Esophagus muscularis mucosa (tissue), 4 donors: Measurements from ENCODE around the gene ZDHHC20. TPM values are rescaled to one million over a fixed set of nuclear protein-coding genes. Genes with fewer than 3 reads are reported as not detected.

Source experiments
- DNase-seq: peaks from one replicate; pipeline ENCODE4 v3.0.0-alpha.2; 2017; ENCODE audit errors: extremely low spot score
- H3K27ac ChIP-seq, 4 donors: fragments of 200-600 bp; sonication (generic); replicated peaks in 1 of 4; 1 replicate in 3 of 4; 2 replicates in 1 of 4; pipeline ENCODE4 v1.5.1; 2016 to 2019; ENCODE audit warnings: mild to moderate bottlenecking in 1 of 4
- H3K27me3 ChIP-seq, 4 donors: fragments of 200-600 bp; sonication (generic); one replicate each; pipeline versions ENCODE4 v1.5.1 to v1.6.0; 2016 to 2019
- H3K36me3 ChIP-seq, 4 donors: fragments of 200-600 bp; sonication (generic); one replicate each; pipeline ENCODE4 v1.5.1; 2016 to 2019
- H3K4me1 ChIP-seq, 4 donors: fragments of 200-600 bp; sonication (generic); one replicate each; pipeline ENCODE4 v1.5.1; 2016 to 2019
- H3K4me3 ChIP-seq, 4 donors: fragments of 200-600 bp; sonication (generic); 1 replicate in 2 of 4; 2 replicates in 2 of 4; pipeline ENCODE4 v1.5.1; 2016 to 2019; ENCODE audit warnings: mild to moderate bottlenecking in 4 of 4, moderate library complexity in 1 of 4
- H3K9me3 ChIP-seq, 4 donors: fragments of 200-600 bp; sonication (generic); 1 replicate in 3 of 4; 2 replicates in 1 of 4; pipeline ENCODE4 v1.5.1; 2016 to 2019
- EP300 ChIP-seq: sonication (generic); formaldehyde crosslinking; IDR thresholded peaks from one replicate; pipeline ENCODE4 v1.6.1; 2017; ENCODE audit warnings: antibody characterized with exemption
- POLR2A ChIP-seq: fragments of 450-650 bp; IDR thresholded peaks from one replicate; pipeline ENCODE4 v1.6.1; 2017; ENCODE audit warnings: antibody characterized with exemption, moderate library complexity, mild to moderate bottlenecking, low read depth
- POLR2AphosphoS5 ChIP-seq, 2 donors: sonication (generic); formaldehyde crosslinking; IDR thresholded peaks; one replicate each; pipeline ENCODE4 v1.6.1; 2017; ENCODE audit warnings: antibody characterized with exemption in 2 of 2
- WGBS: methylation state at CpG from one replicate; pipeline ENCODE4 v1.1.5; 2018; 5-methylcytosine and 5-hydroxymethylcytosine counted together
- intact Hi-C: fragments of 100-400 bp; cut with DNase I; formaldehyde crosslinking; loops from one replicate; pipeline ENCODE4 v1.15.1; 2023
- total RNA-seq, 4 donors: library from RNA; depleted of rRNA; stranded (reverse); fragments of >200 nt; gene quantifications; one replicate each; pipeline versions ENCODE4 v1.1.0 to v1.2.1, GENCODE V29; 2016
- TF ChIP-seq, protein P1 (sequence below), 3 experiments: fragments of 200-600 bp in 2 of 3; fragments of 450-650 bp in 1 of 3; sonication (generic) in 2 of 3; IDR thresholded peaks; one replicate each; pipeline ENCODE4 v1.5.1; 2017 to 2019; ENCODE audit warnings: antibody characterized with exemption in 3 of 3, mild to moderate bottlenecking in 2 of 3, moderate library complexity in 1 of 3

Gene ZDHHC20
- total RNA-seq, 4 donors from 2014 or later: 47.4 to 53.3 (median 50.2) TPM

DNA sequence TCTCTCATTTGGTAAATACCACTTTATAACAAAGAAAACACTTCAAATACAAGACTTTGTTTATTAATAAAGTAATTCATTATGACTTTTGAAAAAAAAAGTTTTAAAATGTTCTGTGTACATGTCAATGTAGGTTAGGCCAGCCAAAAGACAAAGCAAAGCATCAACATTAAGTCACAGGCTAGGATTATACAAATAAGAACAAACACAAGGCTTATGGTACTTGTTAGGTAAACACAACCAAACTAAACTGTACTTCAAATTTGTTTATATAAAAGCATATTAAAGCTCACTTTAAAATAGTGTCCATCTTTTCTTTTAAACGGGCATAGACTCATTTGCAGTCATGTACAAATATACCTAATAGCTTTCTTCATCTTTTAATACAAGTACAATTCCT is 86.6 kb downstream of the ZDHHC20 start:
- intact Hi-C loops: no loop called here

DNA sequence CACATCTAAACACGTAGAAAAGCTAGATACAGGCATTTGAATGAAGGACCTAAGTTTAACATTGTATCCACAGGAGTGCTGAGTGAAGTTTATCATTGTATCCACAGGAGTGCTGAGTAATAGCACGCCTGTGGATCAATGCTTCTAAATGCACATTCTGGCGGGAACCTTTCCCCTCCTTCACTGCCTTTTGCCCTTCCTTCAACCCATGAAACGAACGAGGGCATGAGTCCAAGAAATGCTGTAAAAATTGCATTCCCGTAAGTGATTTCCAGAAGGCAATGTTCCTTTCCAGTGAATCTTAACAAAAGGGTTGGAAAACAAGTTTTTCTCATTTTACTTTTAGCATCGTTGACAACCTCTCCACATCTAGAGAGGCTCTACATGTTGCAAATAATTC is 88.1 kb downstream of the ZDHHC20 start:
- DNase-seq: no peak
- 62% methylated on average over 7 of the region's 7 CpGs for WGBS
- peaks cover 6 to 22% (median 14%) of the 10 kb centered on the region in 4 donors for H3K36me3 ChIP-seq
- intact Hi-C loops: no loop called here
- H3K9me3 ChIP-seq: no peaks in the 10 kb centered on the region
- no peak overlapping the region for H3K4me3 ChIP-seq
- H3K27me3 ChIP-seq: no peaks in the 10 kb centered on the region
- H3K4me1 ChIP-seq: no peaks in the 10 kb centered on the region
- TF ChIP-seq POLR2AphosphoS5 (IDR thresholded peaks at IDR 0.05) (no peak), EP300 (no peak), POLR2A (no peak)
- TF ChIP-seq, protein P1, sequence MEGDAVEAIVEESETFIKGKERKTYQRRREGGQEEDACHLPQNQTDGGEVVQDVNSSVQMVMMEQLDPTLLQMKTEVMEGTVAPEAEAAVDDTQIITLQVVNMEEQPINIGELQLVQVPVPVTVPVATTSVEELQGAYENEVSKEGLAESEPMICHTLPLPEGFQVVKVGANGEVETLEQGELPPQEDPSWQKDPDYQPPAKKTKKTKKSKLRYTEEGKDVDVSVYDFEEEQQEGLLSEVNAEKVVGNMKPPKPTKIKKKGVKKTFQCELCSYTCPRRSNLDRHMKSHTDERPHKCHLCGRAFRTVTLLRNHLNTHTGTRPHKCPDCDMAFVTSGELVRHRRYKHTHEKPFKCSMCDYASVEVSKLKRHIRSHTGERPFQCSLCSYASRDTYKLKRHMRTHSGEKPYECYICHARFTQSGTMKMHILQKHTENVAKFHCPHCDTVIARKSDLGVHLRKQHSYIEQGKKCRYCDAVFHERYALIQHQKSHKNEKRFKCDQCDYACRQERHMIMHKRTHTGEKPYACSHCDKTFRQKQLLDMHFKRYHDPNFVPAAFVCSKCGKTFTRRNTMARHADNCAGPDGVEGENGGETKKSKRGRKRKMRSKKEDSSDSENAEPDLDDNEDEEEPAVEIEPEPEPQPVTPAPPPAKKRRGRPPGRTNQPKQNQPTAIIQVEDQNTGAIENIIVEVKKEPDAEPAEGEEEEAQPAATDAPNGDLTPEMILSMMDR (IDR thresholded peaks at IDR 0.05): no peak
- H3K27ac ChIP-seq: no peak overlapping the region

More for the DNA sequence above, 86.6 kb downstream of the ZDHHC20 start:
- 45% methylated on average over 1 of the region's 1 CpG for WGBS
- no peaks in the 10 kb centered on the region for H3K4me1 ChIP-seq
- H3K9me3 ChIP-seq: no peaks in the 10 kb centered on the region
- peaks cover 6 to 28% (median 19%) of the 10 kb centered on the region in 4 donors for H3K36me3 ChIP-seq
- no peak overlapping the region for H3K4me3 ChIP-seq
- DNase-seq: no peak
- no peak for TF ChIP-seq POLR2AphosphoS5 (IDR thresholded peaks at IDR 0.05)
- TF ChIP-seq EP300: no peak
- TF ChIP-seq, protein P1 (IDR thresholded peaks at IDR 0.05): no peak
- no peak for TF ChIP-seq POLR2A
- no peaks in the 10 kb centered on the region for H3K27me3 ChIP-seq
- H3K27ac ChIP-seq: no peak overlapping the region

DNA sequence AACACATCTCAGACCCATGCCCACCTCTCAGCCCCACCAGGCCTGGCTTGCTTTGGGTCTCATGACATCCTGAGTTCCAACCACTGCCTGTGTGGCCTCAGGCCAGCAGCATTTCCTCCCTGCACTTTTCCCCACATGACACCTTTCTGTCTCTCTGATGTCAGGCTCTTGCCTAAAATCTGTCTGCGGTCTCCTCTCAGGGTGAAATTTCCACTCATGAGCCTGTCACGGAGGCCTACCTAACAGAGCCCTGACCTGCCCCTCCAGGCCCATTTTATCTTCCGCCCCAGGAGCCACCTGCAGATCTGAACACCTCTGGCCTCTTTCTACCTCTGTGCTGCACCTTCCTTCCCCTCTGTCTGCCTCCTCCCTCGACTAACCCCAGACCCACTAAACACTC is 93.5 kb downstream of the ZDHHC20 start:
- H3K4me1 ChIP-seq: no peaks in the 10 kb centered on the region
- H3K36me3 ChIP-seq: no peaks in the 10 kb centered on the region
- H3K27ac ChIP-seq: no peak overlapping the region
- no peaks in the 10 kb centered on the region for H3K27me3 ChIP-seq
- intact Hi-C loops: no loop called here
- H3K9me3 ChIP-seq: no peaks in the 10 kb centered on the region
- no peak overlapping the region for H3K4me3 ChIP-seq
- peak; percentile 68 for DNase-seq
- no peak for TF ChIP-seq EP300
- TF ChIP-seq, protein P1 (IDR thresholded peaks at IDR 0.05): no peak
- TF ChIP-seq POLR2AphosphoS5 (IDR thresholded peaks at IDR 0.05): no peak
- no peak for TF ChIP-seq POLR2A
- 86% methylated on average over 4 of the region's 4 CpGs for WGBS

DNA sequence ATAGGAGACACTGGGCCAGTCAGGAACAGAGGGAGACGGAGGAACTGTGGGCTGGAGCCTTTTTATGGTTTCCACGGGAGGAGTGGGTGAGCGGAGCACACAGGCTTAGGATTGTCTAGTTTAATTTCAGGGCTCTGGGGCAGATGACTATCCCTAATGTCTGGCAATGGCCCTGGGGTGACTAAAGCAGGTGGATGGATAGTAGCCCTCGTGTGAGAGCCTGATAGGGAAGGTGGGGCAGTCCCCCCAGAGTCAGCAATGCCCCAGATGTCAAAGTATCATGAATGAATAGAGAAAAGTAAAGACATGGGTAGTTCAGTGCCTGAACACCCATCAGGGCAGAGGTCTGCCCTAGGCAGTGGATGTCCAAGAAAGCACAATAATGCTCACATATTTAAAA is 94.2 kb downstream of the ZDHHC20 start:
- Histone ChIP-seq H3K9me3 (no peaks in the 10 kb centered on the region), H3K4me1 (no peaks in the 10 kb centered on the region), H3K27me3 (no peaks in the 10 kb centered on the region), H3K36me3 (no peaks in the 10 kb centered on the region), H3K27ac (no peak overlapping the region), H3K4me3 (no peak overlapping the region)
- DNase-seq: peak; percentile 42
- no peak for TF ChIP-seq POLR2AphosphoS5 (IDR thresholded peaks at IDR 0.05)
- TF ChIP-seq, protein P1 (IDR thresholded peaks at IDR 0.05): no peak
- TF ChIP-seq EP300: no peak
- TF ChIP-seq POLR2A: no peak
- intact Hi-C loops: no loop called here
- WGBS: 87% methylated on average over 4 of the region's 4 CpGs

DNA sequence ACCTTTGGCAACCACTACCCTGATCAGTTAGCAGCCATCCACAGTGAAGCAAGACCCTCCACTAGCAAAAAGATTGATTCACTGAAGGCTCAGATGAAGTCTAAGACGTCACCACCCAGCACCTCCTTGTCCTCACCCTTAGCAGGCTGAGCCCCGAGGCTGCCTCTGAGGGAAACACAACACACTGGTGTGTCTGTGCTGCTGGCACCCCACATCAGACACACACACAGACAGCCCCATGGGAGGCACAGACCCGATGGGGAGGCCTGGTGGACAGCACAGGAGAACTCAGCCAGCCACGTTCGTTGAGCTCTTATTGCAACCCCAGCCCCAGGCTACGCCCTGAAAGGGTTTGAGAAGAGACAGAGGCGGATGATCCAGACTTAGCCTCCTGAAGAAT is 94.7 kb downstream of the ZDHHC20 start:
- intact Hi-C loops: no loop called here
- Histone ChIP-seq H3K9me3 (no peaks in the 10 kb centered on the region), H3K27ac (no peak overlapping the region), H3K27me3 (no peaks in the 10 kb centered on the region), H3K4me3 (no peak overlapping the region), H3K4me1 (no peaks in the 10 kb centered on the region), H3K36me3 (no peaks in the 10 kb centered on the region)
- TF ChIP-seq POLR2A (no peak), POLR2AphosphoS5 (IDR thresholded peaks at IDR 0.05) (no peak), EP300 (no peak)
- TF ChIP-seq, protein P1 (IDR thresholded peaks at IDR 0.05): no peak
- peak; percentile 79 for DNase-seq
- WGBS: 82% methylated on average over 4 of the region's 7 CpGs
